Activated T-cell treated with anti-CD3 and anti-CD28 coated beads for 1 hour (primary cell): Measurements from ENCODE around the gene CLCN1.
"Not testable (repeated sequence)": the region's sequence is repeated elsewhere in the genome, so short reads cannot be mapped to it uniquely, and the experiment has no call there.

Experiments
- DNase-seq: peaks from one replicate; pipeline ENCODE4 v3.0.0-alpha.2; 2020; ENCODE audit warnings: low read depth

The CLCN1 gene

DNA sequence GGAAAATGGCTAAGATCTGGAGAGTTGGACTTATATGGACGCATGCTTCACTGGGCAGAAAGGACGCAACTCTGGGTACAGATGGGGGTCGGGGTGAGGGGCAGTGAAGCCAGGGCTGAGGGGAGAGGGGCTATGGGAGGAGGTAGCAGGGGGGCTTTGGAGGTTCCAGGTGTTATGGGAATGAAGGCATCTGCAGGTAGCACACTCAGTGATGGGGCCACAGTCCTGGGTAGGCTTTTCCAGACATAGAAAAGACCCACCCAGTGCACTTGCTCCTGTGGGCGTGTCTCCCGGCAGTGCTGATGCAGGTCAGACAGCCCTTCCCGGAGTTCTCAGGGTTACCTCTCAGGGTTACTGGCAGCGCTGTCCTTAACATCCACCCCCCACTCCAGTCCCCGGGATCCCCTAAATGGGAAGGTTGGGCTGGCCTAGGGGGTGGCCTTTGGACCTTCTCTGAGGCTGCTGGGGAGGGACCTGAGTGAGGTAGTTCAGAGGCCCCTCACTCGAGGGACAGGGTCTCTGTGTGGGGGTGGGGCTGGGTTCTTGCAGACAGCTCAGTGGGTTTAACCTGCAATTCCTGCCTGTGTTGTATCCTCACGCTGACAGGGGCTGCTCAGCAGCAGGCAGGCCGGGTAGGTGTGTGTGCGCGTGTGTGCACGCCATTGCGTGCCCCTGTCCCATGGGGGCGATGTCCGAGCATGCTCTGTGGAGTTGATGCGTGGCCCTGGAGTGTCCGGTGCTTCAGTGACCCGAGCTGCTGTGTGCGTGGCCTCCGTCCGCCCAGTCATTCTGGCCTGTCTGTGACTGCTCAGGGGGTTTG lies 71.5 kb downstream of the CLCN1 start:
- no peak for DNase-seq

DNA sequence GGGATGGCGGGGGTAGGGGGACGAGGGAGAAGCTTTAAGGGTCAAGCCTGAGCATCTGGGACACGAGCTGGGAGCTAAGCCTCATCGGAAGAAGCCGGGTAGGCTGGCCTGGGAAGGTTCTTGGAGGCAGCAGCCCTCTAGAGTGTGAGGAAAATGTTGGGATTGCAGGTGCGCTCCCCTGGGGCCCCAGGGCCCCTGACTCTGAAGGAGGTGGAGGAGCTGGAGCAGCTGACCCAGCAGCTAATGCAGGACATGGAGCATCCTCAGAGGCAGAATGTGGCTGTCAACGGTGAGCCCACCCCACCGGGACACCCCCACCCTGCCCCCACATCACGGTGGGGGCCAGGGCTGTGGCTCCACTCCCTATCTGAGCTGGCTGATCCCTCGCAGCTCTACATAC lies 72.1 kb downstream of the CLCN1 start:
- DNase-seq: no peak

DNA sequence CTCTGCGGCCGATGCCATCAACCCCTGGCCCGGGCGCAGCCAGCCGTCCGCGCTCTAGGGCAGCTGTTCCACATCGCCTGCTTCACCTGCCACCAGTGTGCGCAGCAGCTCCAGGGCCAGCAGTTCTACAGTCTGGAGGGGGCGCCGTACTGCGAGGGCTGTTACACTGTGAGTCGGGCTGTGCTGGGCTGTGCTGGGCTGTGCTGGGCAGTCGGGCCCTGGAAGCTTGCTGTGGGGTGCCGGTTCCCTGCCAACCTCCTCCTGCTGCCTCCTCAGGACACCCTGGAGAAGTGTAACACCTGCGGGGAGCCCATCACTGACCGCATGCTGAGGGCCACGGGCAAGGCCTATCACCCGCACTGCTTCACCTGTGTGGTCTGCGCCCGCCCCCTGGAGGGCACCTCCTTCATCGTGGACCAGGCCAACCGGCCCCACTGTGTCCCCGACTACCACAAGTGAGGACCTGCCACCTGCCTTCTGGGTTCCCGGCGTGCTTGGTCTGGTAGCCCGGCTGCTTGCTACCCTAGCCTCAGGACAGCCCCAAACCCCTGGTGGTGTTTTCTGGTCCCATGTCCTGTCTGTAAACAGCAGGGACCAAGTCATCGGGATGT lies 72.7 kb downstream of the CLCN1 start:
- no peak for DNase-seq

DNA sequence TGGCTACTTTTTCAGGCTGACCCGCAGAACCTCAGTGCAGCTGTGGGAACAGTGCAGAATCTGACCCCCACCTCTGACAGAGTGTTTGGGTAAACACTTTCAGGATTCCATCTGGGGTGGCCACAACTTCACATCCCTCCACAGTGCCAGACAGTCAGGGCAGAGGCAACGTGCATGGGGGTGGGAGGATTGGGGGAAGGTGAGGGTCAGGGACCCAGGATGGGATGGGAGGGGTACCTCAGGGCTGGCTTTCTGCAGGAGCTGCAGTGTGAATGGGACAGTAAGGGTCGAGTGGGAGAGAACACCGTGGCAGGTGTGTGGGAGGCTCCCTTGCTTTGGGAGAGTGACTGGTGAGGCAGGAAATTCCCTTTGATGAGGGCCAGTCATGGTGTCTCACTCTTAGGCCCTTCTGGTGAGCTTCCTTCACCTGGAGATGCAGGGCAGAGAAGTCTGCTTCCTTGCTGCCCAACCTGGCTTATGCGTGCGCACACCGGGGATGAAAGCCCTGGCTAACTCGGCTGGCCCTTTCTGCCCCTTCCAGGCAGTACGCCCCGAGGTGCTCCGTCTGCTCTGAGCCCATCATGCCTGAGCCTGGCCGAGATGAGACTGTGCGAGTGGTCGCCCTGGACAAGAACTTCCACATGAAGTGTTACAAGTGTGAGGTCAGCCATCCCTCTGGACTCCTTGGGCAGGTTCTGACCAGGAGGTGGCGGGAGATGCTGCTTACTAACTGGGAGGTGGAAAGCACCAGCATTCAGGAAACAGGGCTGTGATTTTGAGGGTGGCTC lies 73.6 kb downstream of the CLCN1 start:
- DNase-seq: no peak

DNA sequence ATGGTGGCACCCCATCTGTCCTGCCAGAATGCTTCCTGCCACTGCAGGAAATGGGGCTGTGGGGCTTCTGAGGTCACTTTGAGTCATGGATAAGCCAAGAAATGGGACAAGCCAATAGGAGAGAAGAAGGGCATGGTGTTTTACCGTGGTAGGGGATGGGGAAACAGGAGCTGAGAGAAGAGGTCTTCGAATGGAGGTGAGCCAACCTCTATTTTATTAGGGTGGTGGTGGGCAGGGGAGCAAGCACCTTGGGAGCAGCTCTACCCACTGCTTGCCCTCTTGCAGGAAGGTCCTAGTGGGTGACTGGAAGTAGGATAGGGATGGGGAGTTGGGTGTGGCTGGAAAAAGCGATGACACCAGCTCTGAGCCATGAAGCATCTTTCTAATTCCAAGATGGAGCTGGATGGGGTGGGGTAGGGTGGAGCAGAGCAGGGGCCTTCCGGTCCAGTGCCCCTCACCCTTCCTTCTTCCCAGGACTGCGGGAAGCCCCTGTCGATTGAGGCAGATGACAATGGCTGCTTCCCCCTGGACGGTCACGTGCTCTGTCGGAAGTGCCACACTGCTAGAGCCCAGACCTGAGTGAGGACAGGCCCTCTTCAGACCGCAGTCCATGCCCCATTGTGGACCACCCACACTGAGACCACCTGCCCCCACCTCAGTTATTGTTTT lies 74.3 kb downstream of the CLCN1 start:
- no peak for DNase-seq

DNA sequence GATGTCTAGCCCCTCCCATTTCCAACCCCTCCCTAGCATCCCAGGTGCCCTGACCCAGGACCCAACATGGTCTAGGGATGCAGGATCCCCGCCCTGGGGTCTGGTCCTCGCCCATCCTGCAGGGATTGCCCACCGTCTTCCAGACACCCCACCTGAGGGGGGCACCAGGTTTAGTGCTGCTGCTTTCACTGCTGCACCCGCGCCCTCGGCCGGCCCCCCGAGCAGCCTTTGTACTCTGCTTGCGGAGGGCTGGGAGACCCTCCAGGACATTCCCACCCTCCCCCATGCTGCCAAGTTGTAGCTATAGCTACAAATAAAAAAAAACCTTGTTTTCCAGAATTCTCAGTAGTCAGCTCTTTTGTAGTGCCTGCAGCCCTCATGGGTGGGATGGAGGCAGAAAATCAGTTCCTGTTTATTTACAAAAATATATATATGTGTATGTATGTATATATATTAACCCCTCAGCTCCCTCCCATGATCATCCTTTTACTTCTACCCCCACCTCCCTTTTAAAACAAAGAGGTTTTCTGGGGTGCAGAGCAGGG lies 74.9 kb downstream of the CLCN1 start:
- DNase-seq: no peak

DNA sequence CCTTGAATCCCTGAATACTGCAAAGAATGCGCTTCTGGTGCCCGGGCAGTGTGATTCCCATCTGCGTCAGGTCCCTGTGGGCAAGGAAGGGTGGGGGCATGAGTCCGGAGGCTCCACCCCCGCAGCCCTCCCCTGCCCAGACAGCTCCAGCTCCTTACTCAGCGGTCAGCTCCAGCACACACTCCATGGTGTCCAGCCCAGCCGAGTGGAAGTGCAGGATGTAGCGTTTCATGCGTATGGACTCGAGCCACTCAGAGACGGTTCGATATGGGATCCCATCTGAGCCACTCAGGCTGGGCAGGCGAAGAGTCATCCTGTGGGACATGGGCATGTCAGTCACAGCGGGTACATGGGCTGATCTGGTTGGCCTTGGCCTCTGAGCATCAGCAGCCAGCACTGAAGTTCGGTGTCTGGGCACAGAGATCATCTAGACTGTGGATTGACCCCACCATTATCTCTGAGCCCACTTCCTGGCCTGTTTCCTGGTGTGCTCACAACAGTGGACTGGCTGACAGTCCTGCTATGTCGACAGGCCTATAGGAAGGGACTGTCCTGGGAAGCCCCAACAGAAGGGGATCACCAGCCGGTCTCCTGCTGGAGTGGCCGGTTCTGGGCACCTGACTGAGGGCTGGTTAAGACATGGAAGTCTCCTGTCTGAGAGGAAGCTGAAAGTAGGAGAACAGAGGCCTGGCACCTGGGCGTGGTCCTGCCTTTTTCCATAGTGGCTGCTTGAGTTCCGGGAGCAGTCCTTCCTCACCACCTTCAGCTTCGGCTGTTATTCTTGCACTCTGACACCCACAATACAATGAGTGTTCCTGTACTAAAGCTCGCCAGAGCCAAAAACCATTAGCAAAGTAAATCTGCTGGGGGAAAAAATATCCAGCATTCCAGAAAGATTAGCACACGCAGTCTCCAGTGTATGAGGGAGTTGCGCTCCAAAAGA lies 75.8 kb downstream of the CLCN1 start:
- no peak for DNase-seq

DNA sequence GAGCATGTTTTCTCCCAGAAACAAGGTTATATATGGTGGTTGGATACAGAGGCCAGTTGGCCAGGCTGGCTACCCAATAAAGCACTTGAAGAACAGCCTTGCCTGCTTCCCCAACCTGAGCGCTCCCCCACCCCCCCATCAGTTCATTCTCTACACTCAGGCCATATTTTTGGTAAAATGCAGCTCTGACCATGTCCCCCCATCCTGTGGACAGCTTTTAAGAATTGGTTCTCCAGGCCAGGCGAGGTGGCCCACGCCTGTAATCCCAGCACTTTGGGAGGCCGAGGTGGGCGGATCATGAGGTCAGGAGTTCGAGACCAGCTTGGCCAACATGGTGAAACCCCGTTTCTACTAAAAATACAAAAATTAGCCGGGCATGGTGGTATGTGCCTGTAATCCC lies 76.5 kb downstream of the CLCN1 start:
- DNase-seq: not testable (repeated sequence)

DNA sequence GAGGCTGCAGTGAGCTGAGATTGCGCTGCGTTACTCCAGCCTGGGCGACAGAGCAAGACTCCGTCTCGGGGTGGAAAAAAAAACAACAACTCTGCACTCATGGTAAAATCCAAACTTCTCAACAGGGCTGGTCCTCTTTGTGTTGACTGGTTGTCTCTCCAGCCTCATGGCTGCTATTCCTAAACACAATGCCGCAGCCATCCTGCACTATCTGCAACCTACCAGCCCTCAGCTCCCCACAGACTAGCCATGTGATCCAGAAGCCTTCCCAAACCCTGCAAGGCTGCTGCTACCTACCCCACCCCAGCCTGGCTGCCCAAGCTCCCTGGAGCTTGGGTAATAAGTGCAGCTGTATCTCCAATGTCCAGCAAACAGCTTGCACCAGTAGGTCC lies 77.0 kb downstream of the CLCN1 start:
- no peak for DNase-seq

DNA sequence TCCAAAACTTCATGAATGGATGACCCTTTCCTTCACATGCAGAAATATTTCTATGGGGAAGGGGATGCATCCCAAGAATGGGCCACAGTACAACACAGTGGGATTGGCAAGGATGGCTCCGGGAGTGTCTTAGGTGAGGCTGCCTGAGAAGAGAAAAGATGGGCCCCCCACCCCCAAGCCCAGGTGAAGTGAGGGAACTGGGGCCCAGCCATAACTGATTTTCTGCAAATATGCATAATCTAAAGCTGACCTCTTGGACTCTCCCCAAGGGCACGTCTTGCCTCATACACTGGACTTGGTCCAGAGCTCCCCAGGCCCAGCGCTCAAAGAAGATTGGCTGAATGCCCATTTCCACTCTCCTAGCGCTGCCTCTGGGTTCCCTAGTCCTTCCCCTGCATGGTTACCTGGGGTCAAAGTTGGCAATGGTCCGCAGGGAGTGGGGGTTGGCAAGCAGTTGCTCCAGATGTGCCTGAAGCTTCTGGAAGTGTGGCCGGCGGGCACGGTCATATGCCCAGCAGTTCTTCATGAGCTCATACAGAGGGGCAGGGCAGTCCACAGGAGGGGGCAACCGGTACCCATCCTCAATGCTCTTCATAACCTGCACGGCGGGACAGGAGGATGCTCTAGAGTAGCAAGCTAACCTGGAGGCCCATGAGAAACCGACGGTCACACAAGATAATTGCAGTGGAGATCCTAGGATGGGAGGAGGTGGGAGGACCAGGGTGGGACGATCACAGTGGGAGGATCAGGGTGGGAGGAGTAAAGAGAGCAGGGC lies 77.5 kb downstream of the CLCN1 start:
- DNase-seq: no peak

DNA sequence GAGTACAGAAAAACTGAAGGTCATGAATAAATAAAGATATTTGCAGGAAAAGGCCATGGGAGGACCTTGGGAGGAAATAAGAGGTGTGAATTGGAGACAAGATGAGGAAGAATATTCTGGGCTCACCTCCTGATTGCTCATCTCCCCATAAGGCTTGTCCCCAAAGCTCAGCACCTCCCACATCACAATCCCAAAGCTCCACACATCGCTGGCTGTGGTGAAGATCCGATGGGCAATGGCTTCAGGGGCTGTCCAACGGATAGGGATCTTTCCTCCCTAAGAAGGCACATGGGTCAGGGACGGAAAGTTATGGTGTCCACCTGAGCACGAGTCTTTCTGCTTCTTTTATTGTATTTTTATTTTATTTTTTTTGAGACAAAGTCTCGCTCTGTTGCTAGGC lies 78.2 kb downstream of the CLCN1 start:
- no peak for DNase-seq

DNA sequence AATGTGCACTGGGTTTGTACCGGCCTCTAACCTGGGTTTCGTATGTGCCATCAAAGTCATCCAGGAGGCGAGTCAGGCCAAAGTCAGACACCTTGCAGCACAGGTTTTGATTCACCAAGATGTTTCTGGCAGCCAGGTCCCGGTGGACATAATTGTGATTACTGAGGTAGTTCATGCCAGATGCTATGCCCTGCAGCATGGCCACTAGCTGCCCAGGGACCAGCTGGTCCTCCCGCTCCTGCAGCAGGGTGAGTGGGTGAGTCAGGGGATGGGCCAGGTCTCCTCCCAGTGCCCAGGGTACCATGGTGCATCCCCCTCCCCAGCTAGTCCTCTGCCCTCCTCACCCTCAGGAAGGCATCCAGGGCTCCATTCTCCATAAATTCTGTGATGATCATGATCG lies 78.9 kb downstream of the CLCN1 start:
- no peak for DNase-seq

DNA sequence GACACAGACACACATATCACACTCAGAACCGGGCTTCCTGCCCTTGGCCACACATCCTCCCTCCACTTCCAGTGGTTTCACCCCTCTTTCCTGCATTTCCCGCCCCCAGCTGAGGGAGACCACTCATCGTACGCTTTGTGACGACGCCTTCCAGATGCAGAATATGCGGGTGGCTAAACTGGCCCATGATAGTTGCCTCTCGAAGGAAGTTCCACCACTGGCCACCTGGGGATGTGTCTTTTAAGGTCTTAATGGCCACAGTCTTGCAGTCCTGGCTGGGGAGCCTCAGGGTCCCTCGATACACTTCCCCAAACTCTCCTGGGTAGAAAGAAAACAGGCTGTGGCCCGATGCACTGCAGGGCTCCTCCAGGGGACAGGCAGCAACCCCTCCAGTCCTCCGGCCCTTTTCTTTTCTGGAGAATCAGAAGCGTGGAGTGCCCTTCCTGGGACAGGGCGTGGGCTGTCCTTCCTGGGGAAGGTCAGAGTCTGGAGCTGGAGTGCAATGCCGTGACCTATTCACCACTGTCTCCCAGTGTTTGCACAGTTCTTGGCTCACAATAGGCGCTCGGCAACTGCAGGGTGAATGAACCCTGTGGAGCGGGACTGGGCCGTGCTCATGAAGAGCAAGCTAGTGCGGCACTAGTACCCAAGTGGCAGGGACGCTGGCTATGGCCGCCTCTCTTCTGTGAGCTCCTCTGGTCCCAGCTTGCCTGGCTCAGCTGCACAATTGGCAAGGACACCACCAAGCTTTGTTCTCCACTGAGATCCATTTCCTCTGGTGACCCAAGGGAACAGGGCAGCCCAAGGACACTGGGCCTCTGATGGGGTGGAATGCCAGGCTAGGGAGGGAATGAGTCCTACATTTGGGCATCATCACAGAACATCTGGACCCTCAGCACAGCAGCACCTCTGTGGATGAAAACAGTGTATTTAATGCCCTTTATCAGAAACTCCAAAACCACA lies 79.6 kb downstream of the CLCN1 start:
- DNase-seq: no peak

DNA sequence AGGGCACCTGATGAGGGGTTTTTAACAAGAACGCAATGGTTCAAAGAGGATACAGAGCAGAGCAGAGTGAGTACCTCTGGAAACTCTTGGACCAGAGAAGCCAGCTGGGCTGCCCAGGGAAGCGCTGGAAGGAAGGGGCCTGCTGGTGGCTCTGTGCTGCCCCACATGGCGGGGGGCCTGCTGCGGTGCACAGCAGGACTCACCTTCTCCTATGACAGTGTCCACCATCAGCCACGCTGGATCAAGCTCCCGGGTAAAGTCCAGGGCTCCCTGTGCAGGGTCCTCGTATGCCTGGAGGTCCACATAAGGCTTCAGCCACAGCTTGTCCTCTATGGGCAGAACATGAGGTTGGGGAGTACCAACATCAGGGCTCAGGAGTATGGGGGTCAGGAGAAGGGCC lies 80.3 kb downstream of the CLCN1 start:
- no peak for DNase-seq

DNA sequence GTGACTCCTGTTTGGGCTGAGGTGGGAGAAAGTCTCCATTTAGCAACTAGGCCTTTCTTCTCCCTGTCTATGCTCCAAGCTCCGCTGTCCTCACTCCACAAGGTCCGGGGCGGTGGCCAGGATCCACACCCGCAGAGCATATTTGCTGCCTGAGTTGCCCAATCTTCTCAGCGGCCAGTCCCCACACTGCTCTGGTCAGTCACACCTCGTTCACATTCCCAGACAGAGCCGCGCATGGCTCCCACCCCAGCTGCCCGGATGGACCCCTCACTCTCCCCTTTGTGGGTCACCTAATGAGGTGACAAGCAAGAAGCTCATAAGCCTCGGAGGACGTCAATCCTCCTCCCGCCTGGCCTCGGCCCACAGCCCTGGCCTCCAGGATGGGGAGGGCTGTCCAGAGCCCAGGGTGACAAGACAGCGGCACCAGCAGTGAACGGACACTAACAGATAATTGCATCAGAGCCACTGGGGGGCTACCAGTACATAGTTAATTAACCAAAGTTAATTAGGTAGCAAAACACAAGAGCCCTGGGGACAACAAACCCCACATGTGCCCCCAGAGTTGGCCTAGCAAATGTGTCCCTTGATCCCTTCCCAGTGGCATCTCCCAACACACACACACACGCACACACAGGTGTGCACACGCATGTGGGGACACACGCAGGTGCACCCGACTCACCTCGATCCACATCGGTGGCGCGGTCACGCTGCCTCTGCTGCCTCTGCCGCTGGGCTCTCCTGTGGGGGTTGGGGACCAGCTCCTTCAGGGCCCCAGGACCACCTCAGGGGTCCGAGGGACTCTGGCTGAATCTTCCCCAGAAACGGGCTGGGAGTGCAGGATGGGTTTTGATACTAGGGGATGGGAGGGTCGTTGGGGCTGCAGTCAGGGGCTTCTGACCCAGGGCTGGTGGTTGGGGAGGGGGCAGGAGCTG lies 81.0 kb downstream of the CLCN1 start:
- no peak for DNase-seq

DNA sequence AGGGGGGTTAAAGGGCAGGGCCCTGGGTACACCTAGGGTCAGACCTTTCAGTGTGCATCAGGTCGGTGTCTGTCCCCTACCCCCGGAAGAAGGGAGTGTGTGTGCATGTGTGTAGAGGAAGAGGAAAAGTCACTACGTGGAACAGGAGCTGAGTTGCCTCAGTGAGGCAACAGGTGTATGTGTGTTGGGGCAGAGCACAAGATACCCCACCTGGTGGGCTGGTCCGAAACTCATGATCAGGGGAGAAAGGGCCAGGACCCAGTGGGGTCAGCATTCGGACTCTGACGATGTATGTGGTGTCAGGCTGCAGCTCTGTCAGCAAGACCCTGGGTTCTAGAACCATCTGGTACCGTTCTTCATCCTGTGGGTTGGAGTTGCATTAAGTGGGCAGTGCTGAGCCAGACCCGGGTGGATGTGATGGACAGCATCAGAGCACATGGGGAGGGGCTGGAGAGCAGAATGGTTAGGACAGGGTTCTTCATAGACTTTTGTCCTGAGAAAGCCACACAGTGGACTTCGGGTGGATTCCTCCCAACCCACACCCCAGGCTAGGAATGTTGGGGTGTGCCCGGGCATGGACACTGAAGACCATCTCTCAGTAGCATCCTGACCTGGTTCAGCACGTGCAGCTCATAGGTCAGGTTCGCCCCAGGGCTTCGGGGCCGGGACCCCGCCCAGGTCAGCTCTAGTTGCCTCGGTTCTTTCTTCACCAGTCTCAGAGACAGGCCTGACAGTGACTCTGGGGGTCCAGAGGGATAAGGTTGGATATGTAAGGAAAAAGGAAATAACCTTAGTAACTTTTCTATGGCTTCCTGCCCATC lies 82.0 kb downstream of the CLCN1 start:
- DNase-seq: no peak

DNA sequence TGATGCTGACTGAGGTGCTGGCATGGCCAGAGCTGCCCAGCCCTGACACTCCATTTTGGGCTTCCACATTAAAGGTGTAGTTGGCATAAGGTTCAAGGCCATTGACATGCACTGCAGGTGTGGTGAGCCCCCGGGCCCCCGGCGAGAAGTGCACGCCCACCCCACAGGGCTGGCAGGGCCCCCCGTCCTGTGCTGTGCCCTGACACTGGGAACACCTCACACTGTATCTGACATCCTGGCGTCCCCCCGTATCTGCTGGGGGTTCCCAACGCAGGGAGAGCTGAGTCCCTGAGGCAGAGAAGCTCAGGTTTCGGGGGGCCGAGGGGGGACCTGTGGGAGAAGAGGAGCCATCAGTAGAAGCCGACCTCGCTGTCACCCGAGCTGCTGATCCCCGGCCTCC lies 82.7 kb downstream of the CLCN1 start:
- no peak for DNase-seq
